Nephron (organoid): Measurements from ENCODE around the gene FMNL2.
A peak's percentile ranks its signal among the peaks of the same experiment; 100 is the strongest.

ENCODE experiments used
- H3K27ac Mint-ChIP-seq, 3 experiments: 2 replicates each; pipeline ENCODE4 v1.8.0; 2020; ENCODE audit warnings: mixed read lengths in 3 of 3, mild to moderate bottlenecking in 2 of 3, moderate library complexity in 1 of 3
- H3K27me3 Mint-ChIP-seq: 2 replicates; pipeline ENCODE4 v1.8.0; 2021; ENCODE audit warnings: low read depth, mild to moderate bottlenecking, moderate library complexity, mixed read lengths
- H3K36me3 Mint-ChIP-seq: 2 replicates; pipeline ENCODE4 v1.8.0; 2020; ENCODE audit warnings: low read depth, mixed read lengths
- H3K4me1 Mint-ChIP-seq: 2 replicates; pipeline ENCODE4 v1.8.0; 2020; ENCODE audit warnings: mixed read lengths
- H3K4me3 Mint-ChIP-seq, 3 experiments: 2 replicates each; pipeline ENCODE4 v1.8.0; 2020; ENCODE audit warnings: mild to moderate bottlenecking in 3 of 3, mixed read lengths in 3 of 3, moderate library complexity in 2 of 3
- H3K9me3 Mint-ChIP-seq: 2 replicates; pipeline ENCODE4 v1.8.0; 2020; ENCODE audit warnings: mixed read lengths
- TF ChIP-seq, protein P1 (sequence below), 3 experiments: fragments of 200-600 bp; sonication (generic); IDR thresholded peaks; one replicate each; pipeline ENCODE4 v1.5.0; 2021; ENCODE audit warnings: antibody characterized with exemption in 3 of 3; ENCODE audit not compliant: unreplicated experiment in 3 of 3

FMNL2 gene

GRCh38 chr2:152342259-152343046 lies 7.5 kb downstream of the FMNL2 start:
- Mint-ChIP-seq H3K4me1 (peaks cover 34% of the 10 kb centered on the region), H3K27me3 (no peaks in the 10 kb centered on the region), H3K4me3 (no peak overlapping the region), H3K36me3 (peaks cover 23% of the 10 kb centered on the region), H3K9me3 (no peaks in the 10 kb centered on the region), H3K27ac (peak overlapping the region in 1 of 3 experiments; percentile 10)
- TF ChIP-seq, protein P1, sequence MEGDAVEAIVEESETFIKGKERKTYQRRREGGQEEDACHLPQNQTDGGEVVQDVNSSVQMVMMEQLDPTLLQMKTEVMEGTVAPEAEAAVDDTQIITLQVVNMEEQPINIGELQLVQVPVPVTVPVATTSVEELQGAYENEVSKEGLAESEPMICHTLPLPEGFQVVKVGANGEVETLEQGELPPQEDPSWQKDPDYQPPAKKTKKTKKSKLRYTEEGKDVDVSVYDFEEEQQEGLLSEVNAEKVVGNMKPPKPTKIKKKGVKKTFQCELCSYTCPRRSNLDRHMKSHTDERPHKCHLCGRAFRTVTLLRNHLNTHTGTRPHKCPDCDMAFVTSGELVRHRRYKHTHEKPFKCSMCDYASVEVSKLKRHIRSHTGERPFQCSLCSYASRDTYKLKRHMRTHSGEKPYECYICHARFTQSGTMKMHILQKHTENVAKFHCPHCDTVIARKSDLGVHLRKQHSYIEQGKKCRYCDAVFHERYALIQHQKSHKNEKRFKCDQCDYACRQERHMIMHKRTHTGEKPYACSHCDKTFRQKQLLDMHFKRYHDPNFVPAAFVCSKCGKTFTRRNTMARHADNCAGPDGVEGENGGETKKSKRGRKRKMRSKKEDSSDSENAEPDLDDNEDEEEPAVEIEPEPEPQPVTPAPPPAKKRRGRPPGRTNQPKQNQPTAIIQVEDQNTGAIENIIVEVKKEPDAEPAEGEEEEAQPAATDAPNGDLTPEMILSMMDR (IDR thresholded peaks at IDR 0.05; ENCODE audit: unreplicated experiment in 3 of 3) = no peak

- Mint-ChIP-seq H3K4me3 (no peak overlapping the region), H3K27me3 (no peaks in the 10 kb centered on the region), H3K4me1 (peaks cover 32% of the 10 kb centered on the region), H3K9me3 (no peaks in the 10 kb centered on the region), H3K36me3 (peaks cover 32% of the 10 kb centered on the region), H3K27ac (no peak overlapping the region)
- TF ChIP-seq, protein P1 (IDR thresholded peaks at IDR 0.05; ENCODE audit: unreplicated experiment in 3 of 3) = no peak
Measured at GRCh38 chr2:152343426-152343825, 8.5 kb downstream of the FMNL2 start.

DNA sequence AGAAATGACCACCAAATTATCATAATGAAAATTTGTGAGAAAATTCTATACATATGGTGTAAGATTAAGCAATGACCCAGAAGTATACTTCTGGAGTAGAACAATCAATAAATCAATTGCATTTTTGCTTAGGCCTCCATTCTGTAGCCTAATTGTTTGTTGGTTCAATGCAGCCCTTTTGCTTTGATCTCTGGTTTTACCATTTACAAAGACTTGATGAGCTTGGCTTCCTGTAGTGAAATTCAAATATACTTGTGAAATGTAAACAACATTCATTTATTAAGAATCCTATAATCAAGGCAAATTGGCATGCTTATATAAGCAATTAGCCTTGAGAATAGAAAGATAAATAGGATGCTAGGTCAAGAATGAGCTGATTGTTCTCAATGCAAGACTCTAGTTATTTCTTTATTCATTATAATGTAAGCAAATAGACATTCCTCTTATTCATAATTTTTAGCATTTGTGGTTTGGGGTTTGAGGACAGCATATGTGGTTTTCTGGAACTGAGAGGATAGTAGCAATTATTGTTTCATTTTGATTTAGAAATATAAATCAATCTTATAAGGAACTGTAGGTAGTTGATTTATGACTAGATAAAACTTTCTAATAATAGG lies 9.7 kb downstream of the FMNL2 start:
- peaks cover 21% of the 10 kb centered on the region for H3K4me1 Mint-ChIP-seq
- no peak overlapping the region for H3K4me3 Mint-ChIP-seq
- H3K36me3 Mint-ChIP-seq = peaks cover 39% of the 10 kb centered on the region
- H3K27me3 Mint-ChIP-seq = no peaks in the 10 kb centered on the region
- no peak overlapping the region for H3K27ac Mint-ChIP-seq
- TF ChIP-seq, protein P1 (IDR thresholded peaks at IDR 0.05; ENCODE audit: unreplicated experiment in 3 of 3) = no peak
- H3K9me3 Mint-ChIP-seq = no peaks in the 10 kb centered on the region

- H3K27me3 Mint-ChIP-seq = no peaks in the 10 kb centered on the region
- H3K36me3 Mint-ChIP-seq = peaks cover 48% of the 10 kb centered on the region
- no peaks in the 10 kb centered on the region for H3K9me3 Mint-ChIP-seq
- no peak overlapping the region for H3K4me3 Mint-ChIP-seq
- TF ChIP-seq, protein P1 (IDR thresholded peaks at IDR 0.05; ENCODE audit: unreplicated experiment in 3 of 3) = no peak
- no peak overlapping the region for H3K27ac Mint-ChIP-seq
- peaks cover 6% of the 10 kb centered on the region for H3K4me1 Mint-ChIP-seq
Measured at GRCh38 chr2:152347076-152347475, 12.1 kb downstream of the FMNL2 start.

GRCh38 chr2:152348388-152348787 lies 13.4 kb downstream of the FMNL2 start:
- Mint-ChIP-seq H3K27ac (no peak overlapping the region), H3K27me3 (no peaks in the 10 kb centered on the region), H3K36me3 (peaks cover 40% of the 10 kb centered on the region), H3K4me3 (no peak overlapping the region), H3K4me1 (peaks cover 16% of the 10 kb centered on the region), H3K9me3 (no peaks in the 10 kb centered on the region)
- TF ChIP-seq, protein P1 (IDR thresholded peaks at IDR 0.05; ENCODE audit: unreplicated experiment in 3 of 3) = no peak
